GM19467 (cell line): ENCODE measurements around the gene B9D2.
"Not testable (repeated sequence)": the region's sequence is repeated elsewhere in the genome, so short reads cannot be mapped to it uniquely, and the experiment has no call there.

Source experiments
- ATAC-seq: cut with Tn5 transposase; IDR thresholded peaks from one replicate; pipeline ENCODE4 v1.9.1; 2021; ENCODE audit warnings: mild to moderate bottlenecking, moderate library complexity; ENCODE audit not compliant: unreplicated experiment

Gene B9D2

GRCh38 chr19:41356984-41357739, 6.8 kb downstream of the B9D2 start:
- ATAC-seq: no peak

DNA sequence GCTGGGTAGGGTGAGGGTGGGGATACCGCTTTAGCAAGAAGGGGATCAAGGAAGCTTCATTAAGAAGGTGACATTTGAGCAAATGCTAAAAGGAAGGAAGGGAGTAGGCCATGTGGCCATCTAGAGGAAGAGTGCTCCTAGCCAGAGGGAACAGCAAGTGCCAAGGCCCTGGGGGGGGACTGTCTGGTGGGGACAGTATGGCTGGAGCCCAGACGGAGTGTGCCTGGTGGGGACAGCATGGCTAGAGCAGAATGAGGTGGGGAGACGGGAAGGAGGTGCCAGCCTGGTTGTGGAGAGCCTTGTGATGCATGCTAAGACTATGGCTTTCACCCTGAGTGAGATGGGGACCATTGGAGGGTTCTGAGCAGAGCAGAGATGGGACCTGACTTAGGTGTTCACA, 8.1 kb downstream of the B9D2 start:
- ATAC-seq: no peak

DNA sequence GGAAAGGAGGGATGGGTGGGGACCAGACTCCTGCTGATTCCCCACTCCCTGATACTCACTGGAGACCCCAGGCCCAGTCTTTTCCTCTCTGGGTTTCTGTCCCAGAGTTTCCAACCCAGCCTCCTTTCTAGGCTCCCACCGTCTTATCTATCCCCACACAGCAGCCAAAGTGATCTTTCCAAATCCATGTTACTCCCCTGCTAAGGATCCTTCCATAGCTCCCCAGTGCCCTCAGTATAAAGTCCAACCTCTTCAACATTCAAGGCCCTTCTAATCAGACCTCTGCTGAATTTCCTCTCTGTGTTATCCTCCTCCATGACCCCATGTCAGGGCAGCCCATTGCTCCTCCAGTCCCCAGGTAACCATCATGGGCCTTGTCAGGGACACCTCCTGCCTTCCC, 8.9 kb downstream of the B9D2 start:
- no peak for ATAC-seq

DNA sequence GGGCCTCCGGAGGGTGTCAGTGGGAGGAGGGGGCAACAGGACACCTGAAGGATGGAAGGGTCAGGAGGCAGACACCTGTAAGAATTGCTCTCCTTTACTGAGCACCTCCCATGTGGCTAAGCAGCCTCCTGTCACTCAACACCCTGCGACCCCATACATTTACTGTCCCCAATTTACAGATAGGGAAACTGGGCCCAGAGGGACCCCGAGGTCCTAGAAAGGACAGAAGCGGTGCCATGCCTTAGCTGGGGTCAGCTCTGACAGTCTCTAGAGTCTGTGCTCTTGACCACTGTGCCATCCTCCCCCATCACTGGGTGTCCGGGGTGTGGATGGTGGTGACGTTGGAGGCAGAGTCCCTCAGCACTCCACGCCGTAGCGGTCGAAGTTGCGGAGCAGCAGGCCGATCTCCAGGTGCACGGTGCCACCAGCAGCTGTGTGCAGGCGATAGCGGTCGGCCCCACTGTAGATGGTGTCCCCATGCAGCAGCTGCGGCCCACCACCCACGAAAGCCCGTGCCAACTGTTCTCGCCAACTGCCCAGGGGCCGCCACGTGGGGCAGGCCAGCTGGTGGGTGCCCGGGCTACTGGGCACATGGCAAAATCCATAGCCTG, 9.5 kb downstream of the B9D2 start:
- ATAC-seq: peak; percentile 1

DNA sequence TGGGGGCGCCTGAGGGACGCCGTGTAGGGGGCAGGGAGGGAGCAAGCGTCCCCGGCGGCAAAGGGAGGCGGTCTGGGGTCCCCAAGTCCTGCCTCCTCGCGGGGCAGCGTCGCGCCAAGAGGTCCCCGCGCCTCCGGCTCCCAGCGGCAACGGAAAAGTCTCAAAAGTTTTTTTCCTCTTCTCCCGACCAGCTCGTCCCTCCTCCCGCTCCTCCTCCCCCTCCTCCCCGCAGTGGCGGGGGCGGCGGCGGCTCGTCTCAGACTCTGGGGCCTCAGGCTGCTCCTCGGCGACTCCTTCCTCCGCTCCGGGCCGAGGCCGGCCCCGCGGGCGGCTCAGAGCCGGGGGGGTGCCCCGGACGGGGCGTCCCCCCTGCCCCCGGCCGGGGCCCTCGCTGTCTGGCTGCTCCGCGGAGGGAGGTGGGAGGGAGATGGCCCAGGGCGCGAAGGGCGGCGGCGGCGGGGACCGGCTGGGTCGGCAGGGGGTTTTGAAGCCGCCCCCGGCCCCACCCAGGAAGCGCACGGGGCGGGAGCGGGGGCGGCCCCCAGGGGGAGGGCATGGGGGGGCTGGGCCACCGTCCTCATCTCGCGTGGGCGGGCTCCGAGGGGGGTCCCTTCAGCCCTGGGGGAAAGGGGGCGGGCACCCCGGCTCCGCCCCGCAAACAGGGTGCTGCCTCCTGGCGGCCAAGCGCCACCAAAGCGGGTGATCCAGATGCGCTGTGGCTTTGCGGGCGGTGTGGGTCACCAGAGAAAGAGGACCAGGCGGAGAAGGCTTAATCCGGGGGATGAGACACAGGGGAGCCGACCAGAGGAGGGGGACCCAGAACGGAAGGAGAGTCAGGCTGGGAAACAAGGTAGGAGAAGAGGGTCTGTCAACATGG, 10.2 kb downstream of the B9D2 start, which contains the start of gene TGFB1:
TGFB1 (minus strand) TSS at position 457 of the 877 bp plus-strand sequence. CDS start 878 bp downstream, outside the sequence.
- ATAC-seq: peak; percentile 33

DNA sequence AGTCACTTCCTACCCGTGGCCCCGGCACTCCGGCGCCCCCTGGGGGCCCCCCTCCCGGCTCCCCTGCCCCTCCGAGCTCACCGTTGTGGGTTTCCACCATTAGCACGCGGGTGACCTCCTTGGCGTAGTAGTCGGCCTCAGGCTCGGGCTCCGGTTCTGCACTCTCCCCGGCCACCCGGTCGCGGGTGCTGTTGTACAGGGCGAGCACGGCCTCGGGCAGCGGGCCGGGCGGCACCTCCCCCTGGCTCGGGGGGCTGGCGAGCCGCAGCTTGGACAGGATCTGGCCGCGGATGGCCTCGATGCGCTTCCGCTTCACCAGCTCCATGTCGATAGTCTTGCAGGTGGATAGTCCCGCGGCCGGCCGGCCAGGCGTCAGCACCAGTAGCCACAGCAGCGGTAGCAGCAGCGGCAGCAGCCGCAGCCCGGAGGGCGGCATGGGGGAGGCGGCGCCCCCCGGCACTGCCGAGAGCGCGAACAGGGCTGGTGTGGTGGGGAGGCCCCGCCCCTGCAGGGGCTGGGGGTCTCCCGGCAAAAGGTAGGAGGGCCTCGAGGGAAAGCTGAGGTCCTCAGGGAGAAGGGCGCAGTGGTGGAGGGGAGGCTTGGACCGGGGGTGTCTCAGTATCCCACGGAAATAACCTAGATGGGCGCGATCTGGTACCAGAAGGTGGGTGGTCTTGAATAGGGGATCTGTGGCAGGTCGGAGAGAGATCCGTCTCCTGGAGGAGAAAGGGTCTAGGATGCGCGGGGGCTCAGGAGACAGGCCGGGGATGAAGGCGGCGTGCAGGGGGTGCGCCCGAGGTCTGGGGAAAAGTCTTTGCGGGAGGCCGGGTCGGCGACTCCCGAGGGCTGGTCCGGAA, 11.1 kb downstream of the B9D2 start:
- ATAC-seq: no peak

GRCh38 chr19:41352279-41352608, 11.7 kb downstream of the B9D2 start:
- no peak for ATAC-seq

DNA sequence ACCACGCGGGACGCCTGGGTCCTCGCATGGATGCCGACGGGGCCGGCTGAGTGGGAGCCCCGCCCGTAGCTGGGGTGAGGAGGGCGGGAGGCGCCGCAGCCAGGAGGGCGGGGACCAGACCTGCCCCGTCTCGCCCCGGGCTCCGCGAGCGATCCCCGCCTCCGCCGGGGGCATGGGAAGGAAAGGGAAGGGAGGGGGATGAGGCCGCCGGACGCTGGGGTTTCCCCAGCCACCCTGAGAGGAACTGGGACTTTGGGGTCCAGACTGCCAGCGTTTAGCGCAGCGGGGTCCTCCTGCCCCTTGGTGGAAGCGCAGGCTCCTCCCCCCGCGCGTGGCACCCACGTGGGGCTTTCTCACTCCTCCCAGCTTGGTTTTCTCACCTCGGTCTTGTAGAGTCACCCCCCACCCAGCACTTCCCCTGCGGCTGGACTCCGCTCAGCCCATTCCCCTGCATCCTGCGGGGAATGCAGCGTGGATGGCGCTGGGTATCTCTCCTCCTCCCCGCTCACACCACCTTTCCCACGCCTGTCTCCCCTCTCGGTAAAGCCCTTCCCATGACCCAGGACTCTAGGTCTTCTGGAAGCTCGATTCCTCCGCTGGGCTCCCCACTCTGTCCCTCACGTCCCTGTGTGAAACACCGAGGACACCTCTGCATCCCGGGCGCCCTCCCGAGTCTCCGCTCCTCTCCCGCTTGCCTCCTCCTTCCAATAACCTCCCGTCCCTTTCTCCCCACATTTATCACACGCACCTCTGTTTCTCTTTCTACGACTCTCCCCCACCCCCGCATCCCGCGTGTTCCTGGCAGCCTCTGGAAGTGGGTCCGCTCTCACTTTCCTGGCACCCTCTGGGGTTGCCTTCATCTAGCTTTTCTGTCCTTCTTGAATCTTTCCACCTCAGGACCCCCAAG, 12.4 kb downstream of the B9D2 start:
- peak; percentile 36 for ATAC-seq

- peak; percentile 0 for ATAC-seq
Observed at GRCh38 chr19:41350735-41351338, 13.1 kb downstream of the B9D2 start.

DNA sequence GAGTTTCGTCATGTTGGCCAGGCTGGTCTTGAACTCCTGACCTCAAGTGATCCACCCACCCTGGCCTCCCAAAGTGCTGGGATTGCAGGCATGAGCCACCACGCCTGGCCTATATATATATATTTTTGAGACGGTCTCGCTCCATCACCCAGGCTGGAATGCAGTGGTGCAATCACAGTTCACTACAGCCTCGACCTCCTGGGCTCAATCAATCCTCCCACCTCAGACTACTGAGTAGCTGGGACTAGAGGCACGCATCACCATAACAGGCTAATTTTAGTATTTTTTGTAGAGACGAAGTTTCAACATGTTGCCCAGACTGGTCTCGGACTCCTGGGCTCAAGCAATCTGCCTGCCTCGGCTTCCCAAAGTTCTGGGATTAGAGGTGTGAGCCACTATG, 17.0 kb downstream of the B9D2 start:
- not testable (repeated sequence) for ATAC-seq

- no peak for ATAC-seq
Observed at GRCh38 chr19:41344162-41344561, 19.8 kb downstream of the B9D2 start.

DNA sequence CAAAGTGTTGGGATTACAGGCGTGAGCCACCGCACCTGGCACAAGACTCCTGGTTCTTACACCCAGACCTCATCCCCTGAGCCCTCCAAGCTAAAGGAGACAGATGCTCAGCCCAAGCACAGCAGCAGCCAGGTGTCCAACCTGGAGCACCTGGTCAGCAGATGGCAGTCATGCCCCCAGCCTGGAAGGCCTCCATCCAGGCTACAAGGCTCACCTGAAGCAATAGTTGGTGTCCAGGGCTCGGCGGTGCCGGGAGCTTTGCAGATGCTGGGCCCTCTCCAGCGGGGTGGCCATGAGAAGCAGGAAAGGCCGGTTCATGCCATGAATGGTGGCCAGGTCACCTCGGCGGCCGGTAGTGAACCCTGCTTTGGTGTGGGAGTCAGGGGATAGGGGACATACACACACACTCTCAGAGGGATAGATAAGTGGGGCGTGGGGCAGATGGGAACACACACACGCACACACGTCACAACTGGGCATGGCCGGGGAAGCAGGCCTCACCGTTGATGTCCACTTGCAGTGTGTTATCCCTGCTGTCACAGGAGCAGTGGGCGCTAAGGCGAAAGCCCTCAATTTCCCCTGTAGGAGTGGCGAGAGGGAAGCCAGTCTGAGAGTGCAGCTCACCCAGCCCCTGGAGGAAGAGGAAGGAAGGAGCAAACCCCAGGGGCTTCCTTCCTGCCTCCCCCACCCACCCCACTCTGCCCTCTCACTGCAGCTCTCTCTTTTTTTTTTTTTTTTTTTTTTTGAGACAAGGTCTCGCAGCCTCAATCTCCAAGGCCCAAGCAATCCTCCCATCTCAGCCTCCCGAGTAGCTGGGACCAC, 22.1 kb downstream of the B9D2 start:
- no peak for ATAC-seq

- no peak for ATAC-seq
Observed at GRCh38 chr19:41339936-41340335, 24.0 kb downstream of the B9D2 start.

- ATAC-seq: no peak
Observed at GRCh38 chr19:41335467-41335866, 28.5 kb downstream of the B9D2 start.

GRCh38 chr19:41334793-41335192, 29.2 kb downstream of the B9D2 start:
- ATAC-seq: no peak

GRCh38 chr19:41332468-41332867, 31.5 kb downstream of the B9D2 start:
- no peak for ATAC-seq

GRCh38 chr19:41332000-41332399, 31.9 kb downstream of the B9D2 start:
- no peak for ATAC-seq

DNA sequence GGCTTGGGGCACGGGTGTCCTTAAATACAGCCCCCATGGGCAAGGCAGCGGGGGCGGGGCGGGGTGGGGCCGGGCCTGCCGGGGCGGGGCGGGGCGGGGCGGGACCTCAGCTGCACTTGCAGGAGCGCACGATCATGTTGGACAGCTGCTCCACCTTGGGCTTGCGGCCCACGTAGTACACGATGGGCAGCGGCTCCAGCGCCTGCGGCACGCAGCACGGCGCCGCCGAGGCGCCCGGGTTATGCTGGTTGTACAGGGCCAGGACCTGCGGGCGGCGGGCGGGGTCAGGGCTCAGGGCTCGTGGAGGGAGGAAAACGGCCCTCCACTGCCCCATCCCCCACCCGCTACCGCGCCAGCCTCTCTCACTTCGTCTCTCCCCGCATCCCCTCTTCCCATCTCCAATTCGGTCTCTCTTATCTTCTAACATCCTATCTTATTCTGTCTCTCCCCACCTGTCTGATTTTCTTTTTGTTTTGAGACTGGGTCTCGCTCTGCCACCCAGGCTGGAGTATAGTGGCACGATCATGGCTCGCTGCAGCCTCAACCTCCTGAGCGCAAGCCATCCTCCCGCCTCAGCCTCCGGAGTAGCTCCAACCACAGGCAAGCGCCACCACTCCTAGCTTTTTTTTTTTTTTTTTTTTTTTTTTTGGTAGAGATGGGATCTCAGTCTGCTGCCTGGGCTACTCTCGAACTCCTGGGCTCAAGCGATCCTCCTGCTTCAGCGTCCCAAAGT, 32.8 kb downstream of the B9D2 start:
- no peak for ATAC-seq
